ENCODE data around the gene C1orf232. TPM values are rescaled to one million over a fixed set of nuclear protein-coding genes. Genes with fewer than 3 reads are reported as not detected.

The C1orf232 gene
- total RNA-seq, 1 experiment from 2014 or later, result not detected

DNA sequence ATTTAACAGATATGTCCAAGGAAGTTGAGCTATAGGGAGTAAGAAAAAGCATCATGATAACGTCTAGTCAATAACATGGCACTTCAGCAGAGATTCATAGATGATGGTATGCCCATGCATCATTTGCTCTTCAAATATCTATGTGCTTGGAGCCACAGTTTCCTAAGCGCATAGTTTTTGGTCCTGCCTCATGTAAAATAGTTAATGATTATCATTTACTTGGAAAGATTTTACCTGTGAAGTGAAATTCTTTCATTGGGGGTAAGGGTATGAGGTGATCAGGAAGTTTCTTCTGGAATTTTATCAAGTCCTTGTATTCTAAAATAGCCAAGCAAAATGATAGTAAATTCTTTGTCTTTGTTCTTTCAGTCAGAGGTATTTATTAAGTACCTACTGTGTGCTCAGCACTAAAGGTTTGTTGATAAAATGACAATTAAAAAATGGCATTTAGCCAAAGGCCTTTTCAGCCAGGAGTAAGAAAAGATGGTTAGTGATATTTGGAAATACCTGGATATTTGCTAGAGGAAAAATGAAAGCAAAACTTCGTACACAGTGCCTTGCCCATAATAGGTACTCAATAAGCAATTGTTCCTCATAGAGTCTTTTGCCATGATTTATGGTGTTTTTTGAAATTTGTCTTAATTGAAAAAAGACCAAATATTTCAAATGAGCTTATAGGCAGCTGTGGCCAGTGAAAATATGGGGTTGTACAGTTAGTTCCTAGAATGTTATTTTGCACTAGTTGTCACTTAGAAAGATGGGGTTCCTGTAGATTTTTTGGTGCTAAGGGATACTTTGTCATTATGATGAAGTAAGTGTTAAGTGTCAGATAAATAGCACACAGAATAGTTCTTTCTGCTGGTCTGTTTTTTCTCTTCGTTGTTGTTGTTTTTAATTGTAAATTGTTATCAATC, 44.1 kb downstream of the C1orf232 start:
- no peak for DNase-seq (ENCODE audit: low spot score)

DNA sequence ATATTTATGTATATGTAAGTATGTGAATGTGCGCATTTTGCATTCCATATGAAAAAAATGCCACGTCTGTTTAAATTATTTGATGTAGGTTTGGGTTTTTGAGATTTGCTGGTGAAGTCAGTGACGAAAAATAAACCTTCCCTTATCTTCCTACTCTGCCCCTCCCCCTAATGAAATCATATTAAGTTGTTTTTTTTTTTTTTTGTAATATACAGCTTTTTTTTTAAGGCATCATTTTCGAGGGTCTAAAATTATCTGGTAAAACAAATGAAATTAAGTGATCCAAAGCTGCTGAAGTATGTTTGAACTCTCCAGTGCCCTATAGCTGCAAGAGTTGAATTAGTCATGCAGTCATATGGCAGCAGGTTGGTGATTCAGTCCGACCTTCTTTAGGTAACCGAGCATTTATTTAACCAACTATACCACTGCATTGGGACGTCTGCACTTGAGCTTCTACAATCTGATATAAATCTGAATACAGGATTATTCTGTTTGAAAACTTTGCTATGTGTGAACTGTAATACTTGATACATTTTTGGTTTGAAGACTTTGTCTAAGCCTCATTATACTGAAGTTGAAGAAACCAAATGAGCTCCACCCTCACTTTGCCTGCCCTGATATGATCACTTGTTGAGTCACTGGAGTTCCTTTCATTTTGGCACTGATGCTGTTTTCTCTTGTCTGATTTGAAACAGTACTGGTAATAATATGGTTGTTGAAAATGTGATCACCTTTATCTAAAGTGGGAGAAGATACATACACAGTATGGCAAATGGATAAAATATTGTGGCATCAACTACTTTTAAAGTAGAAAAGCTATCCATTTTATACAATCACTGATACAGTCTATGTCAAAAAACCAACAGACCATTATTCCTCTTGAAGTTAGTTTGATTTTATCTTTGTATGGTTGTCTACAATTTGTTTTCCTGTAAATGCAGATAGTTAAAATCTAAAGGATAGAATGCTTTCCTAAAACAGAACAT, 45.5 kb downstream of the C1orf232 start:
- DNase-seq (ENCODE audit: low spot score), result peak; percentile 60

- DNase-seq (ENCODE audit: low spot score), result no peak
Measured at GRCh38 chr1:26121854-26122773, 46.6 kb downstream of the C1orf232 start.

GRCh38 chr1:26119892-26120608, 48.7 kb downstream of the C1orf232 start:
- DNase-seq (ENCODE audit: low spot score), result no peak

GRCh38 chr1:26114165-26114927, 54.4 kb downstream of the C1orf232 start:
- no peak for DNase-seq (ENCODE audit: low spot score)

Other genes starting within 250 kb of the C1orf232 start
- 8.5 and 13.0 TPM in 2 replicates for gene PAFAH2, start 170.9 kb downstream of the C1orf232 start, total RNA-seq (2014; rRNA removed; shearing (Covaris generic))
- 0.17 TPM in 1 of 2 replicates, not detected in the other for gene EXTL1, start 147.2 kb downstream of the C1orf232 start, total RNA-seq (2014; rRNA removed; shearing (Covaris generic))
- gene SLC30A2, start 122.8 kb downstream of the C1orf232 start, total RNA-seq (2014; rRNA removed; shearing (Covaris generic)), result not detected in 2 replicates
- not detected in 2 replicates for gene TRIM63, start 101.3 kb downstream of the C1orf232 start, total RNA-seq (2014; rRNA removed; shearing (Covaris generic))
- gene PDIK1L, start 57.1 kb downstream of the C1orf232 start, total RNA-seq (2014; rRNA removed; shearing (Covaris generic)), result 4.4 and 6.1 TPM in 2 replicates
- 0.62 TPM in 1 of 2 replicates, not detected in the other for gene FAM110D, start 9.9 kb downstream of the C1orf232 start, total RNA-seq (2014; rRNA removed; shearing (Covaris generic))
- gene ZNF593, start 945 bp upstream of the C1orf232 start, total RNA-seq (2014; rRNA removed; shearing (Covaris generic)), result 12.9 and 18.1 TPM in 2 replicates
- not detected in 2 replicates for gene ZNF593OS, start 2.9 kb upstream of the C1orf232 start, total RNA-seq (2014; rRNA removed; shearing (Covaris generic))
- gene CNKSR1, start 8.5 kb upstream of the C1orf232 start, total RNA-seq (2014; rRNA removed; shearing (Covaris generic)), result not detected in 2 replicates
- not detected in 2 replicates for gene CATSPER4, start 21.6 kb upstream of the C1orf232 start, total RNA-seq (2014; rRNA removed; shearing (Covaris generic))
- gene CEP85, start 65.2 kb upstream of the C1orf232 start, total RNA-seq (2014; rRNA removed; shearing (Covaris generic)), result 13.4 and 18.0 TPM in 2 replicates
- 71.8 and 77.5 TPM in 2 replicates for gene SH3BGRL3, start 111.1 kb upstream of the C1orf232 start, total RNA-seq (2014; rRNA removed; shearing (Covaris generic))
- 2.9 and 7.6 TPM in 2 replicates for gene UBXN11, start 137.7 kb upstream of the C1orf232 start, total RNA-seq (2014; rRNA removed; shearing (Covaris generic))
- not detected in 2 replicates for gene CD52, start 149.0 kb upstream of the C1orf232 start, total RNA-seq (2014; rRNA removed; shearing (Covaris generic))
- gene CRYBG2, start 185.2 kb upstream of the C1orf232 start, total RNA-seq (2014; rRNA removed; shearing (Covaris generic)), result 0.02 and 0.17 TPM in 2 replicates
- gene ZNF683, start 203.8 kb upstream of the C1orf232 start, total RNA-seq (2014; rRNA removed; shearing (Covaris generic)), result not detected in 2 replicates
- gene LIN28A, start 241.9 kb upstream of the C1orf232 start, total RNA-seq (2014; rRNA removed; shearing (Covaris generic)), result not detected in 2 replicates

All from A172 (cell line).